LNCaP clone FGC (cell line): Measurements from ENCODE around the gene PTPN2.

Experiments used
- DNase-seq: peaks from one replicate; pipeline ENCODE4 v3.0.0-alpha.2; 2011; ENCODE audit warnings: low read depth
- H3K4me3 ChIP-seq: 2 replicates; pipeline ENCODE4 v1.5.1; 2011; ENCODE audit warnings: mild to moderate bottlenecking, low read depth, low read length, control low read depth
- CTCF ChIP-seq: IDR thresholded peaks from 2 replicates; pipeline ENCODE4 v1.5.1; 2012; ENCODE audit warnings: mild to moderate bottlenecking; ENCODE audit not compliant: control insufficient read depth, insufficient read depth; ENCODE audit errors: extremely low read depth

Gene PTPN2

GRCh38 chr18:12819322-12819721, 64.7 kb downstream of the PTPN2 start:
- no peak for TF ChIP-seq CTCF
- DNase-seq, result no peak
- H3K4me3 ChIP-seq, result no peak overlapping the region

- no peak for TF ChIP-seq CTCF
- no peak for DNase-seq
- H3K4me3 ChIP-seq, result no peak overlapping the region
Measured at GRCh38 chr18:12818243-12818642, 65.8 kb downstream of the PTPN2 start.

- no peak for DNase-seq
- no peak overlapping the region for H3K4me3 ChIP-seq
- no peak for TF ChIP-seq CTCF
Measured at GRCh38 chr18:12816451-12816850, 67.6 kb downstream of the PTPN2 start.

GRCh38 chr18:12811191-12811950, 72.7 kb downstream of the PTPN2 start:
- TF ChIP-seq CTCF, result no peak
- no peak overlapping the region for H3K4me3 ChIP-seq
- peak; percentile 88 for DNase-seq

GRCh38 chr18:12803069-12803936, 80.7 kb downstream of the PTPN2 start:
- no peak for TF ChIP-seq CTCF
- no peak overlapping the region for H3K4me3 ChIP-seq
- DNase-seq, result no peak

- no peak overlapping the region for H3K4me3 ChIP-seq
- TF ChIP-seq CTCF, result no peak
- DNase-seq, result no peak
Measured at GRCh38 chr18:12802538-12802937, 81.5 kb downstream of the PTPN2 start.
